HepG2 (cell line): Measurements from ENCODE around the gene ADM5. TPM values are rescaled to one million over a fixed set of nuclear protein-coding genes. Genes with fewer than 3 reads are reported as not detected.

Experiments used
- CEBPB ChIP-seq: IDR thresholded peaks from 2 replicates; pipeline ENCODE4 v1.6.1; 2011; ENCODE audit warnings: low read depth, low read length, improper control_type of control experiment, borderline replicate concordance
- ELF3 ChIP-seq: IDR thresholded peaks from 2 replicates; pipeline ENCODE4 v1.6.1; 2016; ENCODE audit warnings: missing genetic modification reagents, missing compliant biosample characterization
- ETV5 ChIP-seq: IDR thresholded peaks from 2 replicates; pipeline ENCODE4 v1.6.1; 2018; ENCODE audit warnings: missing biosample characterization, missing genetic modification reagents, inconsistent platforms, borderline replicate concordance
- FOSL1 ChIP-seq: sonication (generic); formaldehyde crosslinking; IDR thresholded peaks from 2 replicates; pipeline ENCODE4 v1.9.0; 2021; ENCODE audit warnings: missing genetic modification reagents, borderline replicate concordance
- NR1H2 ChIP-seq: sonication (generic); formaldehyde crosslinking; IDR thresholded peaks from 2 replicates; pipeline ENCODE4 v1.8.1; 2022; ENCODE audit warnings: low read depth, missing genetic modification reagents, borderline replicate concordance
- RARA ChIP-seq: IDR thresholded peaks from 2 replicates; pipeline ENCODE4 v1.6.1; 2016; ENCODE audit warnings: missing genetic modification reagents, missing compliant biosample characterization
- THAP11 ChIP-seq: IDR thresholded peaks from 2 replicates; pipeline ENCODE4 v1.6.1; 2016; ENCODE audit warnings: missing biosample characterization, missing genetic modification reagents
- YY1 ChIP-seq: IDR thresholded peaks from 2 replicates; pipeline ENCODE4 v1.6.1; 2011; ENCODE audit warnings: low read length, low read depth, moderate library complexity, mild to moderate bottlenecking; ENCODE audit not compliant: insufficient read depth, insufficient replicate concordance
- ZNF382 ChIP-seq: sonication (generic); formaldehyde crosslinking; IDR thresholded peaks from 2 replicates; pipeline ENCODE4 v1.5.0; 2020; ENCODE audit warnings: missing genetic modification reagents, mild to moderate bottlenecking, borderline replicate concordance
- ZNF451 ChIP-seq: sonication (generic); formaldehyde crosslinking; IDR thresholded peaks from 2 replicates; pipeline ENCODE4 v1.5.0; 2020; ENCODE audit warnings: mild to moderate bottlenecking, missing genetic modification reagents
- ZNF460 ChIP-seq: sonication (generic); formaldehyde crosslinking; IDR thresholded peaks from 2 replicates; pipeline ENCODE4 v1.5.1; 2020; ENCODE audit warnings: missing genetic modification reagents, mild to moderate bottlenecking, borderline replicate concordance
- ZNF782 ChIP-seq: sonication (generic); formaldehyde crosslinking; IDR thresholded peaks from 2 replicates; pipeline ENCODE4 v1.4.0; 2020; ENCODE audit warnings: missing genetic modification reagents, mild to moderate bottlenecking, borderline replicate concordance
- ZSCAN20 ChIP-seq: sonication (generic); formaldehyde crosslinking; IDR thresholded peaks from 2 replicates; pipeline ENCODE4 v1.4.0; 2020; ENCODE audit warnings: missing genetic modification reagents, mild to moderate bottlenecking, borderline replicate concordance
- polyA plus RNA-seq, 8 experiments: library from polyadenylated mRNA; depleted of rRNA in 3 of 8; stranded (reverse) in 7 of 8; unstranded in 1 of 8; fragments of >200 nt; fragmentation: Illumina TruSeq in 4 of 8; extraction: Trizol in 4 of 8; gene quantifications; 2 replicates each; pipeline versions ENCODE4 v1.2.1 to v1.2.3, GENCODE V29; 2011 to 2016; ENCODE audit warnings: low read depth in 4 of 8, missing spikeins in 1 of 8, mixed read lengths in 1 of 8; ENCODE audit not compliant: insufficient read depth in 1 of 8
- total RNA-seq, 5 experiments: library from RNA; depleted of rRNA; stranded (reverse); fragments of >200 nt; fragmentation: Illumina TruSeq; extraction: Trizol; gene quantifications; 2 replicates each; pipeline ENCODE4 v1.2.3, GENCODE V29; 2016; ENCODE audit warnings: low read depth in 1 of 5
- TF ChIP-seq, protein P1 (sequence below): sonication (generic); formaldehyde crosslinking; IDR thresholded peaks from 2 replicates; pipeline ENCODE4 v1.5.1; 2020; ENCODE audit warnings: mild to moderate bottlenecking, missing genetic modification reagents, moderate library complexity
- TF ChIP-seq, protein P2 (sequence below), 2 experiments: fragments of 450-650 bp in 1 of 2; sonication (generic) in 1 of 2; formaldehyde crosslinking; IDR thresholded peaks; 2 replicates each; pipeline versions ENCODE4 v1.5.0 to v1.8.0; 2020 to 2022; ENCODE audit warnings: mild to moderate bottlenecking in 1 of 2, missing genetic modification reagents in 1 of 2
- TF ChIP-seq, protein P3 (sequence below): sonication (generic); formaldehyde crosslinking; IDR thresholded peaks from 2 replicates; pipeline ENCODE4 v1.4.0; 2020; ENCODE audit warnings: low read depth, mild to moderate bottlenecking, missing genetic modification reagents
- TF ChIP-seq, protein P4 (sequence below): sonication (generic); formaldehyde crosslinking; IDR thresholded peaks from 2 replicates; pipeline ENCODE4 v1.4.0; 2020; ENCODE audit warnings: missing genetic modification reagents
- TF ChIP-seq, protein P5 (sequence below): IDR thresholded peaks from 2 replicates; pipeline ENCODE4 v1.6.1; 2016; ENCODE audit warnings: control low read depth
- TF ChIP-seq, protein P6 (sequence below): sonication (generic); formaldehyde crosslinking; IDR thresholded peaks from 2 replicates; pipeline ENCODE4 v1.4.0; 2020; ENCODE audit warnings: missing genetic modification reagents, borderline replicate concordance

ADM5 gene
- total and polyA plus RNA-seq, 2 of the 13 experiments (the other 11 are each of a cell fraction or from before 2014, with no cell fraction given), result 2.7 to 4.1 TPM

DNA sequence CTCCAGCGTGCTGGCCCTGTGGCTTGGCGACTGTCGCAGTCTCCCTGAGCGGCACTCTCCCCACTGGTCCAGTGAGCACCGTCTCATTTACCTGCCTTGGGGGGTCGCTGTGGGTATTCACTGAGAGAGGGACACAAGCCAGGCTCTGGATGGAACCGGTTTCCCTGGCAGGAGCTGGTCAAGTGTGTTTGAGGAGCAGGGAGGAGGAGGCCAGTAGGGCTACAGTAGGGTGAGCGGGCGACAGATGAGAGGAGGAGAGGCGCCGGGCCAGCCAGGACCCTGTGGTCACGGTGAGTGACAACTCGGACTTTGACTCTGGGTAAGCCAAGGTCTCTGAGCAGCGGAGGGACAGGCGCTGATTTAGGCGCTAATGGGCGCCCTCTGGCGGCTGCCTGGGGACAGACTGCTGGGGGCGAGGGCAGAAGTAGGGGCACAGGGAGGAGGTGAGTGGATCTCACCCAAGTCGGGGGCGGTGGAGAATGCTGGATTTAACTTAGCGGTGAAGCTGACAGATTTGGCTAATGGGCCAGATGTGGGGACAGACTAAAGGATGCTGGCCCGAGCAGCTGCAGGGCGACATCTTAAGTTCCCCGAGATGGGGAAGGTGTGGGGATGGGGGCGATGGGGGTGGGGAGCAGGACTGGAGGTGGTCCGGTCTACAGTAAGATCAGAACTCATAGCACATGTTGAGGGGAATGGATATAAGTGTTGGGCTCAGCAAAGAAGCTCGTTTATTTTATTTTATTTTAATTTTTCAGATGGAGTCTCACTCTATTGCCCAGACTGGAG, 17.1 kb upstream of the ADM5 start (continued):
- TF ChIP-seq, protein P1, sequence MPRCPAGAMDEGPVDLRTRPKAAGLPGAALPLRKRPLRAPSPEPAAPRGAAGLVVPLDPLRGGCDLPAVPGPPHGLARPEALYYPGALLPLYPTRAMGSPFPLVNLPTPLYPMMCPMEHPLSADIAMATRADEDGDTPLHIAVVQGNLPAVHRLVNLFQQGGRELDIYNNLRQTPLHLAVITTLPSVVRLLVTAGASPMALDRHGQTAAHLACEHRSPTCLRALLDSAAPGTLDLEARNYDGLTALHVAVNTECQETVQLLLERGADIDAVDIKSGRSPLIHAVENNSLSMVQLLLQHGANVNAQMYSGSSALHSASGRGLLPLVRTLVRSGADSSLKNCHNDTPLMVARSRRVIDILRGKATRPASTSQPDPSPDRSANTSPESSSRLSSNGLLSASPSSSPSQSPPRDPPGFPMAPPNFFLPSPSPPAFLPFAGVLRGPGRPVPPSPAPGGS (CRISPR knock-in tag), result peak; percentile 63; the same call in 1 of the 2 replicates
- peak; percentile 39 for TF ChIP-seq YY1
- TF ChIP-seq, protein P2, sequence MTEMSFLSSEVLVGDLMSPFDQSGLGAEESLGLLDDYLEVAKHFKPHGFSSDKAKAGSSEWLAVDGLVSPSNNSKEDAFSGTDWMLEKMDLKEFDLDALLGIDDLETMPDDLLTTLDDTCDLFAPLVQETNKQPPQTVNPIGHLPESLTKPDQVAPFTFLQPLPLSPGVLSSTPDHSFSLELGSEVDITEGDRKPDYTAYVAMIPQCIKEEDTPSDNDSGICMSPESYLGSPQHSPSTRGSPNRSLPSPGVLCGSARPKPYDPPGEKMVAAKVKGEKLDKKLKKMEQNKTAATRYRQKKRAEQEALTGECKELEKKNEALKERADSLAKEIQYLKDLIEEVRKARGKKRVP (CRISPR knock-in tag; IDR thresholded peaks at IDR 0.05), result peak in 1 of 2 experiments; percentile 29; a peak in 1 of 4 replicates
- TF ChIP-seq ZNF382, result no peak
- TF ChIP-seq FOSL1 (CRISPR knock-in tag), result no peak
- peak; percentile 50; the same call in 1 of the 2 replicates for TF ChIP-seq ETV5 (CRISPR knock-in tag)
- TF ChIP-seq, protein P3, sequence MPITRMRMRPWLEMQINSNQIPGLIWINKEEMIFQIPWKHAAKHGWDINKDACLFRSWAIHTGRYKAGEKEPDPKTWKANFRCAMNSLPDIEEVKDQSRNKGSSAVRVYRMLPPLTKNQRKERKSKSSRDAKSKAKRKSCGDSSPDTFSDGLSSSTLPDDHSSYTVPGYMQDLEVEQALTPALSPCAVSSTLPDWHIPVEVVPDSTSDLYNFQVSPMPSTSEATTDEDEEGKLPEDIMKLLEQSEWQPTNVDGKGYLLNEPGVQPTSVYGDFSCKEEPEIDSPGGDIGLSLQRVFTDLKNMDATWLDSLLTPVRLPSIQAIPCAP (CRISPR knock-in tag), result no peak
- TF ChIP-seq THAP11 (CRISPR knock-in tag), result peak; percentile 81
- TF ChIP-seq, protein P4, sequence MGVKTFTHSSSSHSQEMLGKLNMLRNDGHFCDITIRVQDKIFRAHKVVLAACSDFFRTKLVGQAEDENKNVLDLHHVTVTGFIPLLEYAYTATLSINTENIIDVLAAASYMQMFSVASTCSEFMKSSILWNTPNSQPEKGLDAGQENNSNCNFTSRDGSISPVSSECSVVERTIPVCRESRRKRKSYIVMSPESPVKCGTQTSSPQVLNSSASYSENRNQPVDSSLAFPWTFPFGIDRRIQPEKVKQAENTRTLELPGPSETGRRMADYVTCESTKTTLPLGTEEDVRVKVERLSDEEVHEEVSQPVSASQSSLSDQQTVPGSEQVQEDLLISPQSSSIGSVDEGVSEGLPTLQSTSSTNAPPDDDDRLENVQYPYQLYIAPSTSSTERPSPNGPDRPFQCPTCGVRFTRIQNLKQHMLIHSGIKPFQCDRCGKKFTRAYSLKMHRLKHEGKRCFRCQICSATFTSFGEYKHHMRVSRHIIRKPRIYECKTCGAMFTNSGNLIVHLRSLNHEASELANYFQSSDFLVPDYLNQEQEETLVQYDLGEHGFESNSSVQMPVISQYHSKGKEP (CRISPR knock-in tag), result no peak
- no peak for TF ChIP-seq ZSCAN20
- peak; percentile 39; the same call in 1 of the 2 replicates for TF ChIP-seq ELF3 (CRISPR knock-in tag)
- TF ChIP-seq, protein P5, sequence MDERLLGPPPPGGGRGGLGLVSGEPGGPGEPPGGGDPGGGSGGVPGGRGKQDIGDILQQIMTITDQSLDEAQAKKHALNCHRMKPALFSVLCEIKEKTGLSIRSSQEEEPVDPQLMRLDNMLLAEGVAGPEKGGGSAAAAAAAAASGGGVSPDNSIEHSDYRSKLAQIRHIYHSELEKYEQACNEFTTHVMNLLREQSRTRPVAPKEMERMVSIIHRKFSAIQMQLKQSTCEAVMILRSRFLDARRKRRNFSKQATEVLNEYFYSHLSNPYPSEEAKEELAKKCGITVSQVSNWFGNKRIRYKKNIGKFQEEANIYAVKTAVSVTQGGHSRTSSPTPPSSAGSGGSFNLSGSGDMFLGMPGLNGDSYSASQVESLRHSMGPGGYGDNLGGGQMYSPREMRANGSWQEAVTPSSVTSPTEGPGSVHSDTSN (CRISPR knock-in tag), result peak; percentile 81
- TF ChIP-seq, protein P6, sequence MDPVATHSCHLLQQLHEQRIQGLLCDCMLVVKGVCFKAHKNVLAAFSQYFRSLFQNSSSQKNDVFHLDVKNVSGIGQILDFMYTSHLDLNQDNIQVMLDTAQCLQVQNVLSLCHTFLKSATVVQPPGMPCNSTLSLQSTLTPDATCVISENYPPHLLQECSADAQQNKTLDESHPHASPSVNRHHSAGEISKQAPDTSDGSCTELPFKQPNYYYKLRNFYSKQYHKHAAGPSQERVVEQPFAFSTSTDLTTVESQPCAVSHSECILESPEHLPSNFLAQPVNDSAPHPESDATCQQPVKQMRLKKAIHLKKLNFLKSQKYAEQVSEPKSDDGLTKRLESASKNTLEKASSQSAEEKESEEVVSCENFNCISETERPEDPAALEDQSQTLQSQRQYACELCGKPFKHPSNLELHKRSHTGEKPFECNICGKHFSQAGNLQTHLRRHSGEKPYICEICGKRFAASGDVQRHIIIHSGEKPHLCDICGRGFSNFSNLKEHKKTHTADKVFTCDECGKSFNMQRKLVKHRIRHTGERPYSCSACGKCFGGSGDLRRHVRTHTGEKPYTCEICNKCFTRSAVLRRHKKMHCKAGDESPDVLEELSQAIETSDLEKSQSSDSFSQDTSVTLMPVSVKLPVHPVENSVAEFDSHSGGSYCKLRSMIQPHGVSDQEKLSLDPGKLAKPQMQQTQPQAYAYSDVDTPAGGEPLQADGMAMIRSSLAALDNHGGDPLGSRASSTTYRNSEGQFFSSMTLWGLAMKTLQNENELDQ (CRISPR knock-in tag), result no peak
- no peak for TF ChIP-seq NR1H2 (CRISPR knock-in tag)
- TF ChIP-seq ZNF451 (CRISPR knock-in tag), result 0 out of 2 replicates have a peak, but pooled peaks have one; percentile 58
- no peak for TF ChIP-seq CEBPB
- peak; percentile 92 for TF ChIP-seq ZNF460 (CRISPR knock-in tag)
- no peak for TF ChIP-seq ZNF782 (CRISPR knock-in tag)
- 0 out of 2 replicates have a peak, but pooled peaks have one; percentile 21 for TF ChIP-seq RARA (CRISPR knock-in tag)
